ENCODE data around the gene FRY.

The FRY gene

DNA sequence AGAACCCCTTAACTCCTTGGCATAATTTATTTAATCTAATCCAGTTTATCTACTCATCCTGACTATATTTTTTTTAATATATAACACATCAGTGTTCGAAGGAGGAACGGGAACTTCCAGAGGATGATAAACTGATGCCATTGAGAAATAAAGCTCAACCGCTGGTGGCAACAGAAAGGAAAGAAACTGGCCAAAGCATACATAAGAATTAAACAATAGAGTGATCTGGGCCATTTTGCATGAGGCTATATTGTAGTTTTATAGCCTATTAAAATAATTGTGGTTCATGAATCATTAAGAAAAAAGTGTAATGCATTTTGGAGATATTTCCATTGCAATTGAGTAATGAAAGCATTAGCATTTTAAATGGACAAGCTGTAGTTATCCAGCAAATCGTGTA, 94.2 kb downstream of the FRY start:
- in situ Hi-C loops (cut with MboI; ENCODE audit: low sequenced_read_pairs): no loop called here

DNA sequence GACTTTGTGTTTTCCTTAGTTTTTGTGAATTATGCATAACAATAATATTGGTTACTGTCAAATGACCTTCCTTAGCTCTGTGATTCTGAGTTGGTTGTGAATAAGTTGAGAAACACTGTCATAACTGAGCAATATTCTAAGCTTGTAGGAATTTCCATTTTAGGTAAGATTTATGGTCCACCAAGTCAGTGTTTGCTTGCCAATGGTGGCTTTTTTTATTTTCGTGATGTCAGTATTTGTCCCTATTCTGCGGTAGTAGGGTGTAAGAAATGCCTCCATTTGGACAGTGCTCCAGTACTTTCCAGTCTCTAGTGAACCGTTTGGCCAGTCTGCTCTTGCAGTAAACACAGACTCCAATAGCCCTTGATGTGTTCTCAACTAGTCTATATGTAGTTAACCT, 94.7 kb downstream of the FRY start:
- in situ Hi-C loops (cut with MboI; ENCODE audit: low sequenced_read_pairs): no loop called here

DNA sequence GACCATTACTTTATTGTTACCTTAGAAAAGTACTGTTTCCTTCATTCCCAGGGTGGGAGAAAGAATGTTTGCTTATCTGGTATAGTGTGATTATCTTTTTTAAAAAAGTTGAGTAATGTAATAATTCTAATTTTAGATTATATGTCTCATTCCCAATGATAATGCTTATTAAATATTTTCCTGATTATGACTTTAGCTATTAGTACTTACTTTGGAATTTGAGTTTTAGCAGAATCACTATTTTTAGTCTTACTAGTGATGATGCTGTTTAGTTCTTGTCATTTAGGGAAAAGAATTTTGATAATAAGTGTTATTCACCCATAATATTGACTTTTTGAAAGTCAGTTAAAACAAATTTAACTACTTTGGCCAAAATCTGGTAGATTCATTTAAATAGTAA, 95.2 kb downstream of the FRY start:
- in situ Hi-C loops (cut with MboI; ENCODE audit: low sequenced_read_pairs): no loop called here

DNA sequence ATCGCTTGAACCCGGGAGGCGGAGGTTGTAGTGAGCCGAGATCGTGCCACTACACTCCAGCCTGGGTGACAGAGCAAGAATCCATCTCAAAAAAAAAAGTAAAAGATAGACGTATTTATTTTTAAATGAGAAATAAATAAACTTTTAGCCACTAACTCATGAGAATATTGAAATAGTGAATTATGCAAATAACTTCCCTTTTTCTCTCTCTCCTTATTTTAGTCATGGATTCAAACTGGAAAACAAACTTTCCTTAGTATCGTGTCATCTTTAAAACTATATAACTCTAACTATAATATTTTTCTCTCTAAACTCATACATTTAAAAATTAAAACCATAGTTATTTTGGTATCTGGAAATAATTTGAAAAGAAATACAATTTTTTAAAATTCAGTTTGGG, 96.1 kb downstream of the FRY start:
- in situ Hi-C loops (cut with MboI; ENCODE audit: low sequenced_read_pairs): no loop called here

DNA sequence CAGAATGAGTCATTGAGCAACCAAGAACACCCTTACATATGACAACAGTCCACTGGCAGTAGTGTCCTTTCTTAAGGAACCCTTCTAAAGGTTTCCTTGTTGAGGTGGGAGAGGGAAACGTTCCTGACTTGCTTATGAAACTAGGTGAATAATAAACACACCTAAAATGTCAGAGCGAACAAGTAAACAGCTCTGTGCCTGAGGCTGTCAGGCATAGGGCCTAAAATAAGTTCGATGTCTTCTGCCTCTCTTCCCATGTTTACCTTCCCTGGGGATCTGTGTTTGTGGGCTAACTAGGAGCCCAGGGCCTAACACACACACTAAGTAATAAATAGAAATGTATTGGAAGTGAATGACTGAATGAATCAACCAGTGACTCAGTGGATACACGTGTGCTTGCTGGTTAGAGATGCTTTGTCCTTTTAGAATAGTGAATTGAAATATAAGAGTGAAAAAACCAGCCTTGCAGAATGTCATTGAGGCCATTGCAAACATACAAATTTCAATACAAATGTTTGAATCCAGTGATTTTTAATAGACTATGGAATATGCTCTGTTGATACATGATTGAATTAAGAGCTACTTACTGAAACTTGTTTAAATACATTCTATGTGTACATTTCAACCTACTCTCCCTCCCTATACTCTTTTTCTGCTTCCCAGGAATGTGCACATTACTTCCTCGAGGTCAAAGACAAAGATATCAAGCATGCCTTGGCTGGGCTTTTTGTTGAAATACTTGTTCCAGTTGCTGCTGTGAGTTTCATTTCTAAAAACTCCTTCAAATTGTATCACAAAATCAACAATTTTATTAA, 102.9 kb downstream of the FRY start:
- in situ Hi-C loops (cut with MboI; ENCODE audit: low sequenced_read_pairs): no loop called here

DNA sequence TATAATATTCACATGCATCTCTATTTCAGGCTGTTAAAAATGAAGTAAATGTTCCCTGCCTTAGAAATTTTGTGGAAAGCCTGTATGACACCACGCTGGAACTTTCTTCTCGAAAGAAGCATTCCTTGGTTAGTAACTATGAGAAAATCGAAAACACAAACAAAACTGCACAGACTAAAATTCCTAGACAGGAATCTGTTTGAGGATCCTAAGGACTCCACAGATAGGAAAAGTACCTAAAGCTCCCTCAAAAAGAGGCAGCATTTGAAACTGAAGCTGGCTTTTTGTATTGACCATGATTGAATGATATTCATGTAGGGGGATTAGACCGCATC, 103.4 kb downstream of the FRY start:
- in situ Hi-C loops (cut with MboI; ENCODE audit: low sequenced_read_pairs): no loop called here

DNA sequence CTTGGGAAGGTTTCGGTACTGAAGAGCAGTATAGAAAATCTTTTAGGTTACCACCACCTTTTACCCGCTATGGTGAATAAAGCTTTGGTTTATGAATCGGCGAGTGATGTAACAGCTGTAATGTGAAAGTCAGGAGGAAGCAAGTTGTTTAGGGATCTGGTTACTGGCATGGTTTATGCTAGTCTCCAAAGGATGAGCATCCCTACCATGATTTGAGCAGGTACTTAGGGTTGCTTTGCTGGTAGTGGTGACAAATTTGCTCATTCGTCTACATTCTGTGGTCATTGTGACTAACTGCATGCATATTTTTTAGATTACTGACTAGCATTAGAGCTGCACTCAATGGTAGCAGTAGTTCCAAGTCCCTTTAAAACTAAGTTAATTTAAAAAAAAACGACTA, 104.1 kb downstream of the FRY start:
- in situ Hi-C loops (cut with MboI; ENCODE audit: low sequenced_read_pairs): no loop called here

DNA sequence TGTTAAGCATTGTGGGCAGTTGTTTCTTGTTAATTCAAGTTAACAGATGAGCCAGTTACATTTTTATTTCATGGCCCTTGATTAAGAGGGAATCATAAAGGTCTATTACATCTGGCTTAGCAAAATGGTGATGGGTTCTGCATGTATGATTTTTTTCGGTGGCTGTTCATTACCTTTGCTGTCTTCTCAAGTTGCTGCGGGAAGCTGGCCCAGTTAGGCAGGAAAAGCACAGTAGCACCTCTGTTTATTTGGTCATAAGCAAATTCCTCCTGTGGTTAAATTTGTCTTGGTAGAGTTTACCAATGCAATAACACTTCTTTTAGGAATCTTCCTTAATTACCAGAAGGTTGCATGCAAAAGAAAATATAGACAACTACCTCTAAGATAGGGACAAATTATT, 104.5 kb downstream of the FRY start:
- in situ Hi-C loops (cut with MboI; ENCODE audit: low sequenced_read_pairs): no loop called here

DNA sequence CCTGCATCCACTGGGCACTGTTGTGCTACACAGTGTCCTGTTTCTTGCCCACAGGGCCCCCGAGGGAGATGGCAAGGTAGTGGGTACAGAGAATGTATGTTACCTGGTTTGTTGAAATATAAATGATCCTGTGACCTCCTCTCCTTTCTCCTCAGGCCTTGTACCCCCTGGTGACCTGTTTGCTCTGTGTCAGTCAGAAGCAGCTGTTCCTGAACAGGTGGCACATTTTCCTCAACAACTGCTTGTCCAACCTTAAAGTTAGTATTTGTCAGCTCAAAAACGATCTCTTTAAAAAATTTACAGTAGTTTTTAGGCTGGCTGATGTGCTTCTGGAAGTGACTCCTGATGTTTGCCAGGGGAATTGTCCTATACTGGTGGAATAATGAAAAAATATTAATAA, 105.1 kb downstream of the FRY start:
- in situ Hi-C loops (cut with MboI; ENCODE audit: low sequenced_read_pairs): no loop called here

DNA sequence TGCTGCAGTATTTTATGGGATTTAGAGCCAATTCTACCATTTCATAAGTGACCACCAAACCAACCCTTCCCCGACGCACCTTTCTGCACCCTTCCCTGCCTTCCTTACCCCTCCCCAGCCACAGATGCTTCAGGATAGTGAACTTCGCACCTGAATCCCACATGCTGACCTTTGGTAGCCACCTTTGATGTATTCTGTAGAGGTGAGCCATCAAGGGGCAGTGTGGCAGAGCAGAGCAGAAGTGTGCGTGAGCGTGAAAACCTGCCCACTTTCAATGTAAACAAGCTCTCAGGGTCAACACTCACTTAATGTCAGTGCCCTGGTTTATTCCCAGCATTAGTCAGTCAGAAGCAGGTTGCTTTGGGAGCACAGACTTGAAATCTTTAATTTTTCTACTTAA, 107.7 kb downstream of the FRY start:
- in situ Hi-C loops (cut with MboI; ENCODE audit: low sequenced_read_pairs): no loop called here

DNA sequence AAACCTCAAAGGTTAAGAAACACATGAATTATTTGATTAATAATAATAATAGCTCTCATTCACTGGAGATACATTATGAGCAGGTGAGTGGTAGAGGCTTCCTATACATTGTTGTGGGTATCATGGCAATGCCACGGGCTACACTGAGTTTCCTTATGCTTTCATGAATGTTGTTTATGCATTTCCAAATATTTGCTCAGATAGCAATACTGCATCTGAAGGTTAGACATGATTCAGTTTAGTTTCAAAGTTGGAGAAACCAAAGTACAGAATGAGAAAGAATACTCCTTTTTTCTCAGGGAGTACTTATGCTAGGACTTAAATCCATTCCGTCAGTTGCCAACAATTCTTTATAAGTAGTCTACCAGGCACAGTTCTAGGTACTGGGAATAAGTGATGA, 108.5 kb downstream of the FRY start:
- in situ Hi-C loops (cut with MboI; ENCODE audit: low sequenced_read_pairs): no loop called here

DNA sequence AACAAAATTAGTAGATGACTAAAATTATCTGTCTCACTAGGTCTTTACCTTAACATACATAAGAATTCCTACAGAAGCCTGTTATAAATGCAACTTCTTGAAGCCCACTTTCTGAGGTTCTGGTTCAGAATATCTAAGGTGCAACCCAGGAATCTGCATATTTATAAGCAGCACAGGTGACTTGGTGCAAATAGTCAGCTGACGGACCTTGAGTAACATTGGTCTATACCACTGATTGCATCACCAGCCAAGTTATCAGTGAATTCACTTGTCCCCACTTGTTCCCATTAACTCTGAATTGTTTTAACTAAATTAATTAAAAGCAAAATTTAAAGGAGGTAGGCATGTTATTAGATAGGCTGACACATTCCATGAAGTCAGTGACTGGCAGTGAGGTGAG, 109.9 kb downstream of the FRY start:
- in situ Hi-C loops (cut with MboI; ENCODE audit: low sequenced_read_pairs): no loop called here

DNA sequence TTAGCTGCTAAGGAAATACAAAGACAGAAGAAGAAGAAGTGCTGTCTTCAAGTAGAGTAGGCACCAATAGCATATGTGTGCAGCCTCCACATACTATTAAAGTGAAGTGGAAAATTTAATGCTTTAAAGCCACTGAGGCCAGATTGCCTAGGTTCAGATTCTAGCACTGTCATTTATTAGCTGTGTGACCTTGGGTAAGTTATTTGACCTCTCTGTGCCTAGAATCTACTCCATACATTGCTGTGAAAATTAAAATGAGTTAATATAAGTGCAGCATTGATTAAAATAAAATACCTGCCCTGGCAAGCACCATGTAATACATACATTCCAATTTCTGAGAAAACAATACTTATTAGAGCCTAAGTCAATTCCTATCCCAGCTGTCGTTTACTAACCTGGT, 110.5 kb downstream of the FRY start:
- in situ Hi-C loops (cut with MboI; ENCODE audit: low sequenced_read_pairs): no loop called here

DNA sequence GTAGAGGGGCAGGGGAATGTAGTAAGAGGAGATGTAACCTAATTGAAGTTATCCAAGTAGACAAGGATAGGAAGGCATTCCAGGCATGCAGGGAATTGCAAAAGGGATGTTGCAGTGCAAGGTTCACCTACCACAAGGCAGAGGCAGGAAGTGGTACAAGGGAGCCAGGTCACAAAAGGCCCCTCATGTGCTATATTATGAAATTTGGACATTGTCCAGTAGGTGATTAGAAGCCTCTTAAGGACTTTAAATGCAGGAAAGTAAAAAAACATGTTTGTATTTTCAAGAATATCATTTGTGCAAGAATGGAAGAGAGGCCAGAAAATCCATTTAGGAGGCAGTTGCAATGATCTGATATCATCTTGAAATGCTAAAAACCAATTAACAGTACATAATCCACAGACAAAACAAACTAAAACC, 111.4 kb downstream of the FRY start:
- in situ Hi-C loops (cut with MboI; ENCODE audit: low sequenced_read_pairs): no loop called here

DNA sequence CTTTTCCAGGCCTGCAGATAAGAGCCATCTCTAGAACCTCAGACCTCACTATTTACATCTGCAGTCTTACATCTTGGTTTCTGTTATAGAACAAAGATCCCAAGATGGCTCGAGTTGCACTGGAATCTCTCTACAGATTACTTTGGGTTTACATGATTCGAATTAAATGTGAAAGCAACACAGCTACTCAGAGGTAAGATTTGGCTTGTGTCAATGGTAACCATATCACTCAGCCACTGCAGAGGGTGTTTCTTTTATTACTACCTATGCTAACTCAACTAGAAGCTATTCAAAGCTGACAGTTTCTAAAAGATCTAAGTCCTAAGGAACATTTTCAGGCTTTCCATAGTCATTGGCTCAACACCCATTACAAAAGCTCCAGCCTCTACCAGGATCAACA, 115.6 kb downstream of the FRY start:
- in situ Hi-C loops (cut with MboI; ENCODE audit: low sequenced_read_pairs): no loop called here

DNA sequence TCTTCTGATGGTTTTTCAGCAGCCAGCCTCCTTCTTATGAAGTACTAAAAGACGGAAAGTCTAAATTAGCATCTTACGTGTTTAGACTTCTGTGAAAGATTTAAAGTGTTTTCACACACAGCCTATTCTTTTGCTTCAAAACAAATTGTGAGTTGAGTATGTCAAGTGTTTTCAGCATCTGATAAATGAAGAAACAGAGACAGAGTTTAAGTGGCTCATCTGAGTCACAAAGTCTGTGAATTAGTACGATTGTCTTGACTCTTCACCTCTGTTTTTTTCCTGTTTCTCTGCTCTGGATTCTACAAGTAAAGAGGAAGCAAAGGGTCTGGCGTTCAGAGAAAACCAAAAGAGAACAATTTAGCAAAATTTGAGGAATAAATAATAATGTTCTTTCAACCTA, 116.4 kb downstream of the FRY start:
- in situ Hi-C loops (cut with MboI; ENCODE audit: low sequenced_read_pairs): no loop called here

DNA sequence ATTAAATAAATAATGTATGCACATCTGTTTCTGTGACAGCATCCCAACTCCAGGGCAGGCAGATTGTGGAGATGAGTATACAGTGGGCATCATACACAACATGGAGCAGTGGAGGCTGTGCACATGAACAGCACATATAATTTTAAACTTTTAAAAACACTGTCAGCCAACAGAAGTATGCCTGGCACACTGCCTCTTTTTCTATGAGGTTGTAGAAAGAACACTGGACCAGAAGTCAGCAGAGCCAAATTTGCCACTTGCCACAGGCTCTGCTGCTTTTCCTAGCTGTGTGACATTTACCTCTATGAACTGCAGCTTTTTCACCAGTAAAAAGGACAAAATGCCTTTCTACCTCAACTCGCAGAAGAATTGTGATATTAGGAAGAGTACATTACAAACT, 118.7 kb downstream of the FRY start:
- in situ Hi-C loops (cut with MboI; ENCODE audit: low sequenced_read_pairs): no loop called here

DNA sequence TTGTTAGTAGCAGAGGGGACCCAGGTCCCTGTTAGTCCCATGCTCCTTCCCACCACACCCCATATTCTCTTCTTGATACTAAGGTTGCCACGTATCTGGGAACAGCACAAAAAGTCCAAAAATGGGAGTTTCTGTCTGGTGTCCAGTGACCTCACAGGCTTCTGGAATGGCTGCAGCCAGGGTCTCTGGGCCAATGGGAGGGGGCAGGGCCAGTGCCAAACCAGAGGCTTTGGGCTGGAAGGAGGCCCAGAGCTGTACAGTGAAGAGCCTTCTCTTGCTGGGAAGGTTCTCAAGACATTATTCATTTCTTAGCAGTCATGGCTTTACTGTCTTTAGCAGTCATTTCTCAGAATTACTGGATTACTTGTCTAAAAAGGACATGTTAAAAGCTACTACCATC, 119.2 kb downstream of the FRY start:
- in situ Hi-C loops (cut with MboI; ENCODE audit: low sequenced_read_pairs): no loop called here

DNA sequence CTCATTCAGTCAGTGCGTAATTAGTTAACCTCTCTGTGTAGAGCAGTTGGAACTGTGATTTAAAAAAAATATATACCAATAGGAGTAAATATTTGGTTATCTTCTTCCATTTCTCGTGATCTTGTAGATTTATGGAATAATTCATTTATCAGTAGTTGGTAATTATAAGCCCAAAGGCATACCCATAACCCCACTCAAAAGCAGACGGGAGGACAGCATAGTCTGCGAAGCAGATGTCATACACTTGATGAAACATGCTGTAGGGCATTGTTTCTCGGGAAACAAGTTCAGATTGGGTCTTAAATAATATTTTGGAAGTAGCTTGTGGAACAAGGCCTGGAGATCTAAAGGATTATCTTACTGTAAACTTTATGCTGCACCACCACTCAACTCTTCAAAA, 119.7 kb downstream of the FRY start:
- in situ Hi-C loops (cut with MboI; ENCODE audit: low sequenced_read_pairs): no loop called here

DNA sequence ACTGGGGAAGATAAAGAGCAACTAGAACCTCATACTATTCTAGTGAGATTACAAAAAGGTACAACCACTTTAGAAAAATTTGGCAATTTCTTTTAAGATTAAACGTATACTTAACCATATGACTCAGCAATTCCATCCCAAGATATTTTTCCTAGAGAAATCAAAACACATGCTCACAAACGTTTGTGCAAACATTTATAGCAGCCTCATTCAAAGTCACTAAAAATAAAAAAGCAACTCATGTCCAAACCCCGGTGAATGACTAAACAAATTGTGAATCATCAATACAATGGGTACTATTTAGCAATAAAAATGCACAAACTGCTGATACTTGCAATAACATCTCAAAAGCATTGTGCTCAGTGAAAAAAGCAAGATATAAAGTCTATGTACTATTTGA, 121.5 kb downstream of the FRY start:
- in situ Hi-C loops (cut with MboI; ENCODE audit: low sequenced_read_pairs): no loop called here

DNA sequence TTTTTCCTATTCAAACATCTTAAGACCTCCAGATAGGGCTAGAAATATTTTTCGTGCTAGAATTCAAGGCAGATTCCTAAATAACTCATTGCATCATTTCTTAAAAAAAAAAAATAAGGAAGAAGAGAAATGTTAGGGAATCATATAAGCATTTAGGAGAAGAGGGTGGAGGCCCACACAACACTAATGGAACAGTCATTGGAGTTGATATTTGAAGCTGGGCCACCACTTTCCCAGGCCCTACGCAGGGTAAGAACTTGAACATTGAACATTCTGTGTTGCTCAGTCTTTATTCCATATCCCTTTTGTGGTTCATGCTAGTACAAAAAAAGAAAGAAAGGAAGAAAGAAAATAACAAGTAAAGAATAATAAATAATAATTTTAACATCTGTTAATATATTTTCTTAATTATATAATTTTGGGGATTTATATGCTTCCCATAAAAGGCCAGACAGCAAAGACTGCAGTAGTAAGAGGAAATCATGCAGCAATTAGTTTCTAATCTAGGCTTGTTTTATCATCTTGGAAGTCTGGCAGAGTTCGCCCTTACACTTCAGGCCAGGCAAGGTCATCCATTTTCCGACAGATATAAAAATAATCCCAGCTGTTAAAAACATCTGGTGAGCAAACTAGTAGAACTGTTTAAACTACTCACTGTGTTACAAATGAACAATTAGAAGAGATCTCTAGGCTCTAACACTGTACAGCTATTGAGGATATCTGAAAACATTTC, 127.7 kb downstream of the FRY start:
- in situ Hi-C loops (cut with MboI; ENCODE audit: low sequenced_read_pairs): no loop called here

DNA sequence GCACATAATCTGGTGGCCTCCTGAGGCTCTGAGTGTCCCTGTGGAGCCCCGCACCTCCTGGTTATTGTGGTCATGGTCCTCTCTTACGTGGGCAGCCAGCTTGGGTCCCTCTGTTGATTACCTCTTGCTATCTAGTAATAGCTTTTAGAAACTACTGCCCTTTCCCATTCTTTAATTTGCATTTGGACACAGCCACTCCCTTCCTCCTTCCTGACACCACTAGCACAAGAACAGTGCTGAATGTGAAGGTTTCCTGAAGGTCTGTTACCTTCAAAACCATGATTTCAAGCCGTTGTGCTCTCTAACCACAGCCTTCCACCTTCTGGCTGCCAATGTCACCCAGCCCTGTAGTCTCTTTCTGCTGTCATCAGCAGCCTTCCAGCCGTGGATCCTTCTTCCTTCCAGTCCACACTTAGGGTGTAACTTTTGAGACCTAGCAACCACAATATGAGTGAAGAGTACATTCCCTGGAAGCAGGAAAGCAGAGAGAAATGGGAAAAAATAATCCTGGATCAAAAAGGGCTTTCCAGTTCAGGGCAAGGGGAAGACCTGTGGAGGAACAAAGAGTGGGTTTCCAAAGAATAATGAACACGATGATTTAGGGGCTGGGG, 130.9 kb downstream of the FRY start:
- in situ Hi-C loops (cut with MboI; ENCODE audit: low sequenced_read_pairs): no loop called here
